H9 (cell line): Measurements from ENCODE around the gene PXK. TPM values are rescaled to one million over a fixed set of nuclear protein-coding genes. Genes with fewer than 3 reads are reported as not detected.

Source experiments
- DNase-seq: peaks from one replicate; pipeline ENCODE4 v3.0.0-alpha.2; 2017
- H2AFZ ChIP-seq: one replicate; pipeline ENCODE4 v1.6.1; 2013; ENCODE audit warnings: mild to moderate bottlenecking, low read length, control low read depth, moderate library complexity
- H2AK5ac ChIP-seq: 2 replicates; pipeline ENCODE4 v1.6.1; 2013; ENCODE audit warnings: low read length, control low read depth, mixed read lengths; ENCODE audit not compliant: insufficient read length
- H2BK120ac ChIP-seq: one replicate; pipeline ENCODE4 v1.6.1; 2013; ENCODE audit warnings: low read depth, mild to moderate bottlenecking, low read length, control low read depth, inconsistent platforms; ENCODE audit not compliant: poor library complexity, severe bottlenecking
- H2BK12ac ChIP-seq: 2 replicates; pipeline ENCODE4 v1.6.1; 2013; ENCODE audit warnings: low read length, control low read depth, mixed read lengths, low read depth; ENCODE audit not compliant: insufficient read length
- H2BK15ac ChIP-seq: 2 replicates; pipeline ENCODE4 v1.6.1; 2013; ENCODE audit warnings: low read depth, low read length, control low read depth
- H2BK20ac ChIP-seq: one replicate; pipeline ENCODE4 v1.6.1; 2013; ENCODE audit warnings: low read depth, mild to moderate bottlenecking, low read length, control low read depth, inconsistent platforms; ENCODE audit not compliant: poor library complexity, severe bottlenecking
- H2BK5ac ChIP-seq: 2 replicates; pipeline ENCODE4 v1.6.1; 2013; ENCODE audit warnings: low read length, control low read depth, mixed read lengths; ENCODE audit not compliant: insufficient read length
- H3K14ac ChIP-seq: 2 replicates; pipeline ENCODE4 v1.6.1; 2013; ENCODE audit warnings: low read length, control low read depth; ENCODE audit not compliant: insufficient read depth
- H3K18ac ChIP-seq: 2 replicates; pipeline ENCODE4 v1.6.1; 2013; ENCODE audit warnings: low read depth, mild to moderate bottlenecking, mixed read lengths, low read length, control low read depth; ENCODE audit not compliant: insufficient read length
- H3K23ac ChIP-seq: 2 replicates; pipeline ENCODE4 v1.6.1; 2013; ENCODE audit warnings: low read length, control low read depth, mixed read lengths, low read depth; ENCODE audit not compliant: insufficient read length
- H3K23me2 ChIP-seq: 2 replicates; pipeline ENCODE4 v1.6.1; 2013; ENCODE audit warnings: low read depth, mild to moderate bottlenecking, mixed read lengths, low read length, control low read depth; ENCODE audit not compliant: insufficient read length, poor library complexity, severe bottlenecking
- H3K27ac ChIP-seq: 2 replicates; pipeline ENCODE4 v1.5.1; 2013; ENCODE audit warnings: low read length, control low read depth, mixed read lengths, low read depth; ENCODE audit not compliant: insufficient read length
- H3K27me3 ChIP-seq: 2 replicates; pipeline ENCODE4 v1.6.1; 2013; ENCODE audit warnings: low read length, control low read depth, inconsistent platforms; ENCODE audit not compliant: insufficient read depth
- H3K4ac ChIP-seq: 2 replicates; pipeline ENCODE4 v1.6.1; 2013; ENCODE audit warnings: low read depth, mild to moderate bottlenecking, control low read depth, inconsistent platforms, low read length, moderate library complexity
- H3K4me1 ChIP-seq: 2 replicates; pipeline ENCODE4 v1.6.1; 2013; ENCODE audit warnings: low read length, control low read depth, inconsistent platforms; ENCODE audit not compliant: insufficient read depth
- H3K4me2 ChIP-seq: 2 replicates; pipeline ENCODE4 v1.6.1; 2013; ENCODE audit warnings: low read length, control low read depth, mixed read lengths; ENCODE audit not compliant: insufficient read length, insufficient read depth
- H3K56ac ChIP-seq: 2 replicates; pipeline ENCODE4 v1.6.1; 2013; ENCODE audit warnings: low read depth, mild to moderate bottlenecking, mixed read lengths, low read length, control low read depth; ENCODE audit not compliant: insufficient read length
- H3K79me1 ChIP-seq: 2 replicates; pipeline ENCODE4 v1.6.1; 2013; ENCODE audit warnings: low read depth, mild to moderate bottlenecking, moderate library complexity, low read length, control low read depth, inconsistent platforms; ENCODE audit not compliant: insufficient read depth, poor library complexity, severe bottlenecking
- H3K79me2 ChIP-seq: 2 replicates; pipeline ENCODE4 v1.6.1; 2013; ENCODE audit warnings: low read length, control low read depth, inconsistent platforms; ENCODE audit not compliant: insufficient read depth
- H3K9ac ChIP-seq: 2 replicates; pipeline ENCODE4 v1.6.1; 2013; ENCODE audit warnings: low read length, control low read depth, mixed read lengths; ENCODE audit not compliant: insufficient read length; ENCODE audit errors: extremely low read depth
- H3K9me3 ChIP-seq: one replicate; pipeline ENCODE4 v1.6.1; 2013; ENCODE audit warnings: low read depth, low read length, inconsistent platforms; ENCODE audit not compliant: control insufficient read depth
- H3T11ph ChIP-seq: one replicate; pipeline ENCODE4 v1.6.1; 2013; ENCODE audit warnings: mild to moderate bottlenecking, low read length, control low read depth, inconsistent platforms
- H4K20me1 ChIP-seq: one replicate; pipeline ENCODE4 v1.6.1; 2013; ENCODE audit not compliant: control insufficient read depth, insufficient read length, insufficient read depth
- H4K5ac ChIP-seq: 2 replicates; pipeline ENCODE4 v1.6.1; 2013; ENCODE audit warnings: low read depth, mild to moderate bottlenecking, mixed read lengths, low read length, control low read depth; ENCODE audit not compliant: insufficient read length
- H4K8ac ChIP-seq: replicated peaks from 2 replicates; pipeline ENCODE4 v1.6.1; 2013; ENCODE audit warnings: low read length, control low read depth, mixed read lengths, low read depth; ENCODE audit not compliant: insufficient read length
- H4K91ac ChIP-seq: 2 replicates; pipeline ENCODE4 v1.6.1; 2013; ENCODE audit warnings: low read depth, mild to moderate bottlenecking, moderate library complexity, mixed read lengths, low read length, control low read depth; ENCODE audit not compliant: insufficient read length
- H3K27ac Mint-ChIP-seq, 3 experiments: 2 replicates in 2 of 3; 3 replicates in 1 of 3; pipeline ENCODE4 v1.8.0; 2020 to 2021; ENCODE audit warnings: mixed read lengths in 3 of 3, mild to moderate bottlenecking in 1 of 3, moderate library complexity in 1 of 3
- H3K27me3 Mint-ChIP-seq: 2 replicates; pipeline ENCODE4 v1.8.0; 2021; ENCODE audit warnings: low read depth, mild to moderate bottlenecking, moderate library complexity, mixed read lengths
- H3K36me3 Mint-ChIP-seq, 3 experiments: 2 replicates in 2 of 3; 3 replicates in 1 of 3; pipeline ENCODE4 v1.8.0; 2020 to 2021; ENCODE audit warnings: low read depth in 3 of 3, mixed read lengths in 3 of 3; ENCODE audit not compliant: insufficient read depth in 1 of 3
- H3K4me1 Mint-ChIP-seq, 2 experiments: 2 replicates each; pipeline ENCODE4 v1.8.0; 2020; ENCODE audit warnings: mixed read lengths in 2 of 2
- H3K4me3 Mint-ChIP-seq, 2 experiments: 2 replicates in 1 of 2; 3 replicates in 1 of 2; pipeline ENCODE4 v1.8.0; 2020 to 2021; ENCODE audit warnings: mild to moderate bottlenecking in 2 of 2, mixed read lengths in 2 of 2, moderate library complexity in 1 of 2
- H3K9me3 Mint-ChIP-seq, 2 experiments: 2 replicates in 1 of 2; 3 replicates in 1 of 2; pipeline ENCODE4 v1.8.0; 2020; ENCODE audit warnings: mild to moderate bottlenecking in 2 of 2, mixed read lengths in 2 of 2, moderate library complexity in 1 of 2
- CTCF ChIP-seq: fragments of 200-600 bp; sonication (generic); conservative IDR thresholded peaks from 3 replicates; pipeline ENCODE4 v1.8.0; 2021; ENCODE audit warnings: antibody characterized with exemption, mild to moderate bottlenecking
- total RNA-seq: library from RNA; stranded (reverse); gene quantifications from 2 replicates; pipeline ENCODE4 v1.2.1, GENCODE V29; 2021

The PXK gene
- total RNA-seq, 1 experiment from 2014 or later = 3.3 TPM

DNA sequence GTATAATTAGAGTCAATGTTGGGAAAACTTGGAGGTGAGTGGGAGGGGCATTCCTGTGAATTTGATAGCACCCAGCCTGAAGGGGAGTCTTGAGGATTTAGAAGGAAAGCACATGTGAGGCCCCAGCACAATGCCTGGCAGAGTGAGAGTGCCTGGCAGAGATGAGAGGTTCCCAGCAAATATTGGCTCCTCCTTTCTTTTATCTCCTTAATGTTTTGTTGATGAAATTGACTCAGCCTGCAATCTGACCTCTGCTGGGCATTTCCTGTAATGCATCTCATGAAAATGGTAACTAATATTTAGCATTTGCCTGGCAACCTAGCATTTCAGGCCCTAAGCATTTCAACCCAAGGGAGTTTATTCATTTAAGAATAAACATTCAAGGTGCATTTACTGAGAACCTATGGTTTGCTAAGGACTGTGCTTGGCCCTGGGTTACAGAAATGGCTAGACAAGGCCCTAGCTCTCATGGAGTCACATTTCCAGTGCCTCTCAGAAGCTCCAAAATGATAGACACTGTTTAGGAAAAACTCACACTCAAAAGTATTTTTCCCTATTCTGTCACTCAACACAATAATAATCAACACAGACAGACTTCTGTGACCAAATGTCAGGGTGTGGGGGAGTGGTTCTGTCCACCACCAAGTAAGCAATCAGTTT is 82.0 kb downstream of the PXK start:
- Histone ChIP-seq H3K79me1 (no peaks in the 10 kb centered on the region), H3K23me2 (no peaks in the 10 kb centered on the region), H2BK120ac (no peak overlapping the region), H2BK20ac (no peak overlapping the region), H3K27ac (no peak overlapping the region), H3K9me3 (no peaks in the 10 kb centered on the region), H2BK5ac (no peak overlapping the region), H3K9ac (no peak overlapping the region), H2AK5ac (no peak overlapping the region), H3K14ac (no peak overlapping the region), H4K5ac (no peak overlapping the region), H3K18ac (no peak overlapping the region), H3K4me2 (no peak overlapping the region), H3T11ph (no peak overlapping the region), H3K23ac (no peak overlapping the region), H3K4ac (no peak overlapping the region), H3K4me1 (no peaks in the 10 kb centered on the region), H2BK15ac (no peak overlapping the region), H3K56ac (no peak overlapping the region), H4K20me1 (no peaks in the 10 kb centered on the region), H3K27me3 (no peaks in the 10 kb centered on the region), H4K91ac (no peak overlapping the region), H2AFZ (no peak overlapping the region), H3K79me2 (no peaks in the 10 kb centered on the region), H2BK12ac (no peak overlapping the region), H4K8ac (no peak overlapping the region)
- H3K27ac Mint-ChIP-seq = peak overlapping the region in 1 of 3 experiments; percentile 3; a peak in 1 of 7 replicates
- no peak overlapping the region for H3K4me3 Mint-ChIP-seq
- peak; percentile 74 for TF ChIP-seq CTCF
- no peak for DNase-seq
- no peaks in the 10 kb centered on the region for H3K9me3 Mint-ChIP-seq
- H3K4me1 Mint-ChIP-seq = peaks cover 18 to 29% of the 10 kb centered on the region in 2 experiments
- no peaks in the 10 kb centered on the region for H3K36me3 Mint-ChIP-seq
- H3K27me3 Mint-ChIP-seq = peaks cover 3% of the 10 kb centered on the region; the same call in 1 of the 2 replicates
